K562 (cell line): Measurements from ENCODE around the gene PRSS50. TPM values are rescaled to one million over a fixed set of nuclear protein-coding genes. Genes with fewer than 3 reads are reported as not detected.

Source experiments
- ATAC-seq: fragments of 200-7000 bp; cut with Tn5 transposase; 3 replicates; pipeline ENCODE4 v1.9.1; 2020; ENCODE audit warnings: moderate library complexity
- BruUV-seq: library from RNA; stranded (reverse); fragments of 400-500 nt; replicated peaks from 2 replicates; lab custom pipeline; 2021; lab: Mats Ljungman, UMichigan
- CTCF ChIA-PET: fragments of 300-600 bp; formaldehyde crosslinking; extraction: SDS; loops from one replicate; lab custom pipeline; 2021; ENCODE audit warnings: low intra/inter-chr PET ratio; lab: Yijun Ruan, JAX
- POLR2A ChIA-PET: fragments of 300-600, 350-650 bp; sonication (Branson Sonifier 250); formaldehyde crosslinking; extraction: SDS; loops from one replicate; lab custom pipeline; 2021; ENCODE audit warnings: antibody characterized with exemption, inconsistent platforms; lab: Yijun Ruan, JAX
- DNase-seq, 4 experiments: peaks; one replicate each; pipeline versions ENCODE4 v3.0.0 to v3.0.0-alpha.2; 2011 to 2018; ENCODE audit warnings: low spot score in 3 of 4, mixed read lengths in 3 of 4; ENCODE audit errors: extremely low read depth in 1 of 4
- FAIRE-seq: peaks from 2 replicates; lab custom pipeline; 2011; peaks lifted over from hg19 to GRCh38; lab: Jason Lieb, UNC
- H2AFZ ChIP-seq: 2 replicates; pipeline ENCODE4 v1.6.0; 2011; ENCODE audit warnings: low read depth, low read length, control low read depth, inconsistent platforms
- H3K27ac ChIP-seq: fragments of 200-600 bp; 3 replicates; pipeline ENCODE4 v1.8.0; 2011; ENCODE audit warnings: low read depth, mild to moderate bottlenecking, control low read depth, inconsistent platforms, low read length, moderate library complexity, mixed read lengths; ENCODE audit errors: extremely low read depth
- H3K27me3 ChIP-seq, 2 experiments: fragments of 300-600 bp in 1 of 2; 2 replicates in 1 of 2; 3 replicates in 1 of 2; pipeline versions ENCODE4 v1.6.0 to v1.8.0; 2011; ENCODE audit warnings: inconsistent platforms in 2 of 2, low read length in 2 of 2, mild to moderate bottlenecking in 1 of 2, mixed read lengths in 1 of 2, moderate library complexity in 1 of 2; ENCODE audit not compliant: control insufficient read depth in 2 of 2, insufficient read depth in 2 of 2
- H3K36me3 ChIP-seq: fragments of 300-600 bp; 3 replicates; pipeline ENCODE4 v1.8.0; 2011; ENCODE audit warnings: mild to moderate bottlenecking, low read length, inconsistent platforms; ENCODE audit not compliant: control insufficient read depth, insufficient read depth
- H3K4me1 ChIP-seq, 2 experiments: fragments of 200-600 bp in 1 of 2; replicated peaks in 1 of 2; 2 replicates in 1 of 2; 3 replicates in 1 of 2; pipeline versions ENCODE4 v1.5.1 to v1.8.0; 2011; ENCODE audit warnings: inconsistent platforms in 2 of 2, low read length in 2 of 2, mild to moderate bottlenecking in 1 of 2, mixed read lengths in 1 of 2, moderate library complexity in 1 of 2; ENCODE audit not compliant: control insufficient read depth in 2 of 2, insufficient read depth in 2 of 2
- H3K4me2 ChIP-seq: 2 replicates; pipeline ENCODE4 v1.6.1; 2011; ENCODE audit warnings: low read length, control low read depth, inconsistent platforms, mixed read lengths; ENCODE audit not compliant: insufficient read depth
- H3K4me3 ChIP-seq: fragments of 200-600 bp; sonication (generic), shearing (Covaris generic); 2 replicates; pipeline ENCODE4 v1.5.1; 2016; ENCODE audit warnings: control low read depth, inconsistent platforms
- H3K79me2 ChIP-seq: fragments of 200-600 bp; 3 replicates; pipeline ENCODE4 v1.8.0; 2011; ENCODE audit warnings: low read length, inconsistent platforms; ENCODE audit not compliant: control insufficient read depth, insufficient read depth
- H3K9ac ChIP-seq, 2 experiments: 2 replicates each; pipeline versions ENCODE4 v1.6.0 to v1.6.1; 2011; ENCODE audit warnings: low read depth in 2 of 2, low read length in 2 of 2, control low read depth in 1 of 2, inconsistent platforms in 1 of 2, mild to moderate bottlenecking in 1 of 2, mixed read lengths in 1 of 2; ENCODE audit not compliant: insufficient read depth in 1 of 2
- H3K9me1 ChIP-seq: one replicate; pipeline ENCODE4 v1.6.0; 2011; ENCODE audit warnings: inconsistent platforms, mild to moderate bottlenecking, low read length, moderate library complexity; ENCODE audit not compliant: control insufficient read depth, insufficient read depth
- H3K9me3 ChIP-seq: replicated peaks from 2 replicates; pipeline ENCODE4 v1.5.1; 2011; ENCODE audit warnings: low read depth, low read length, inconsistent platforms; ENCODE audit not compliant: control insufficient read depth, insufficient read depth
- H4K20me1 ChIP-seq: replicated peaks from 2 replicates; pipeline ENCODE4 v1.6.1; 2011; ENCODE audit warnings: low read length, inconsistent platforms, mixed read lengths; ENCODE audit not compliant: control insufficient read depth, insufficient read depth
- CTCF ChIP-seq, 3 experiments: IDR thresholded peaks in 2 of 3; conservative IDR thresholded peaks in 1 of 3; 2 replicates each; pipeline ENCODE4 v1.5.1; 2011 to 2012; ENCODE audit warnings: low read length in 3 of 3, mild to moderate bottlenecking in 3 of 3, control low read depth in 2 of 3, improper control_type of control experiment in 1 of 3, inconsistent platforms in 1 of 3, low read depth in 1 of 3, mixed read lengths in 1 of 3, moderate library complexity in 1 of 3; ENCODE audit not compliant: insufficient read depth in 2 of 3
- TFAP4 ChIP-seq: sonication (generic); formaldehyde crosslinking; IDR thresholded peaks from 2 replicates; pipeline ENCODE4 v1.8.0; 2022; ENCODE audit warnings: missing genetic modification reagents, mild to moderate bottlenecking, moderate library complexity, borderline replicate concordance
- WGBS: fragments of 100-300 bp; shearing (Covaris generic); methylation state at CpG from one replicate; pipeline ENCODE4 v1.1.6; 2016; ENCODE audit warnings: low coverage, mixed read lengths; ENCODE audit not compliant: insufficient coverage; ENCODE audit errors: missing lambda C conversion rate; 5-methylcytosine and 5-hydroxymethylcytosine counted together
- in situ Hi-C: fragments of 300-500 bp; cut with MboI; formaldehyde crosslinking; loops from 4 replicates; pipeline ENCODE4 v1.15.0; 2018; ENCODE audit warnings: inconsistent platforms, mixed read lengths
- intact Hi-C: fragments of 100-400 bp; cut with micrococcal nuclease; formaldehyde crosslinking; loops from 2 replicates; pipeline ENCODE4 v1.14.2; 2022
- polyA plus RNA-seq, 8 experiments: library from polyadenylated mRNA; depleted of rRNA in 4 of 8; stranded (reverse) in 5 of 8; unstranded in 3 of 8; fragments of >200 nt; fragmentation: Nextera tagmentation in 2 of 8; fragmentation: Illumina TruSeq in 1 of 8; extraction: Ambion mirVana in 2 of 8; extraction: Trizol in 1 of 8; gene quantifications; 2 replicates each; pipeline versions ENCODE4 v1.2.1 to v1.2.3, GENCODE V29; 2011 to 2014; ENCODE audit warnings: inconsistent platforms in 1 of 8, missing spikeins in 1 of 8
- total RNA-seq, 7 experiments: library from RNA; depleted of rRNA in 6 of 7; stranded (reverse); fragments of >200 nt in 6 of 7; fragmentation: Illumina TruSeq in 2 of 7; extraction: Trizol in 2 of 7; gene quantifications; 2 replicates each; pipeline versions ENCODE4 v1.2.1 to v1.2.3, GENCODE V29; 2011 to 2021; ENCODE audit warnings: low replicate concordance in 1 of 7

PRSS50 gene
- total and polyA plus RNA-seq, 9 of the 15 experiments (the other 6 are each of a cell fraction or from before 2014, with no cell fraction given) = 0.01 TPM; not detected in 8

GRCh38 chr3:46685446-46685845 is 32.2 kb downstream of the PRSS50 start:
- 4% methylated on average over 9 of the region's 9 CpGs for WGBS
- Histone ChIP-seq H3K4me2 (no peak overlapping the region), H3K9me1 (peaks cover 5% of the 10 kb centered on the region), H3K4me3 (no peak overlapping the region), H2AFZ (no peak overlapping the region), H3K36me3 (no peaks in the 10 kb centered on the region), H3K4me1 (peaks cover 0 to 4% of the 10 kb centered on the region in 2 experiments; a peak in 1 of 5 replicates)
- POLR2A ChIA-PET = interaction anchor here (0.7 kb wide), 1 partner anchor 370 kb away, joined by 3 read pairs; no protein-coding TSS in a partner anchor
- ATAC-seq = peak; percentile 35; the same call in 2 of the 3 replicates
- in situ Hi-C loops = no loop called here
- TF ChIP-seq TFAP4 (CRISPR knock-in tag) (no peak), CTCF (IDR thresholded peaks at IDR 0.05 in 2 of 3, conservative IDR thresholded peaks at IDR 0.05 in 1 of 3; ENCODE audit: insufficient read depth in 2 of 3, low read depth in 1 of 3, low read length in 3 of 3) (peak in 2 of 3 experiments; percentile 19 to 24; a peak in 1 of 6 replicates)
- TF ChIP-seq, all 486 proteins: peak for 1
- BruUV-seq = no TSS peak
- CTCF ChIA-PET = no interaction called here
- Histone ChIP-seq H3K27me3 (peaks cover 24 to 97% of the 10 kb centered on the region in 2 experiments; a peak in 4 of 5 replicates), H3K27ac (no peak overlapping the region), H4K20me1 (peaks cover 25% of the 10 kb centered on the region), H3K79me2 (no peaks in the 10 kb centered on the region), H3K9me3 (no peaks in the 10 kb centered on the region), H3K9ac (no peak overlapping the region)
- intact Hi-C loops = no loop called here
- no peak for DNase-seq
- no peak for FAIRE-seq
